DOHH2 (cell line): ENCODE measurements around the gene ZMIZ1.

Experiments used
- CTCF ChIP-seq: fragments of 200-600 bp; sonication (generic); IDR thresholded peaks from one replicate; pipeline ENCODE4 v1.5.1; 2014; ENCODE audit warnings: antibody characterized with exemption, mild to moderate bottlenecking, low read depth, low read length; ENCODE audit not compliant: poor library complexity, severe bottlenecking
- EZH2phosphoT487 ChIP-seq: fragments of 200-600 bp; sonication (generic); IDR thresholded peaks from 2 replicates; pipeline ENCODE4 v1.6.1; 2017; ENCODE audit warnings: borderline replicate concordance, mild to moderate bottlenecking, antibody characterized with exemption, low read length, moderate library complexity, mixed read lengths

GRCh38 chr10:79137826-79138225 lies 69.1 kb downstream of the ZMIZ1 start:
- TF ChIP-seq CTCF (no peak), EZH2phosphoT487 (no peak)
